ENCODE data around the gene ATP8A2.
"Not testable (repeated sequence)": the region's sequence is repeated elsewhere in the genome, so short reads cannot be mapped to it uniquely, and the experiment has no call there.

- not testable (repeated sequence) for TF ChIP-seq CTCF (IDR thresholded peaks at IDR 0.05; ENCODE audit: insufficient read depth, low read depth, low read length); EZH2 (IDR thresholded peaks at IDR 0.05; ENCODE audit: insufficient read depth, low read length)
Measured at GRCh38 chr13:25513060-25513459, 141.3 kb downstream of the ATP8A2 start.

All from astrocyte (in vitro differentiated cells and primary cell).